AML-193 (cell line): ENCODE results near the gene UNC5B.
A peak's percentile ranks its signal among the peaks of the same experiment; 100 is the strongest.
"Not testable (repeated sequence)": the region's sequence is repeated elsewhere in the genome, so short reads cannot be mapped to it uniquely, and the experiment has no call there.

ENCODE experiments used
- DNase-seq, 2 experiments: peaks; one replicate each; lab custom pipeline; 2025; lab: John Stamatoyannopoulos, UW

Gene UNC5B

GRCh38 chr10:71267508-71268240 lies 55.3 kb downstream of the UNC5B start:
- DNase-seq, result no peak

- DNase-seq, result no peak
Measured at GRCh38 chr10:71268247-71268691, 55.9 kb downstream of the UNC5B start.

DNA sequence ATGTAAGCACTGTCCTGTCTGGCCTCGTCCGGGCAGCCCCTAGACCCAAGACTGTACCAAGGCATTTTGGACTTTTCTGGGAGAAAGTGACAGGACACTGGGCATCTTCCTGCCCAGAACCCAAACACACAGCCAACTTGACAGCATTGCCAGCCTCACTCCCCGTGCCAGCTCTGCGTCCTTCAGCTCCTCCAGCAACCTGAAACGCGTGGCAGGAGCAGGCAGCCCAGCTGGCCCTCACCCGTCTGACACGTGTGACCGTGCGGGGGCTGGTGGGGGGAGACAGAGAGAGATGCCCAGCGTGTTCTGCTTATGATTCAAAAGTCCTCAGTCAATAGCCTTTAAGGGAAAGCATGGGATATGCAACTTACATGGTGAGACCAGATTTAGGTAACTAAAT lies 56.4 kb downstream of the UNC5B start:
- no peak for DNase-seq

DNA sequence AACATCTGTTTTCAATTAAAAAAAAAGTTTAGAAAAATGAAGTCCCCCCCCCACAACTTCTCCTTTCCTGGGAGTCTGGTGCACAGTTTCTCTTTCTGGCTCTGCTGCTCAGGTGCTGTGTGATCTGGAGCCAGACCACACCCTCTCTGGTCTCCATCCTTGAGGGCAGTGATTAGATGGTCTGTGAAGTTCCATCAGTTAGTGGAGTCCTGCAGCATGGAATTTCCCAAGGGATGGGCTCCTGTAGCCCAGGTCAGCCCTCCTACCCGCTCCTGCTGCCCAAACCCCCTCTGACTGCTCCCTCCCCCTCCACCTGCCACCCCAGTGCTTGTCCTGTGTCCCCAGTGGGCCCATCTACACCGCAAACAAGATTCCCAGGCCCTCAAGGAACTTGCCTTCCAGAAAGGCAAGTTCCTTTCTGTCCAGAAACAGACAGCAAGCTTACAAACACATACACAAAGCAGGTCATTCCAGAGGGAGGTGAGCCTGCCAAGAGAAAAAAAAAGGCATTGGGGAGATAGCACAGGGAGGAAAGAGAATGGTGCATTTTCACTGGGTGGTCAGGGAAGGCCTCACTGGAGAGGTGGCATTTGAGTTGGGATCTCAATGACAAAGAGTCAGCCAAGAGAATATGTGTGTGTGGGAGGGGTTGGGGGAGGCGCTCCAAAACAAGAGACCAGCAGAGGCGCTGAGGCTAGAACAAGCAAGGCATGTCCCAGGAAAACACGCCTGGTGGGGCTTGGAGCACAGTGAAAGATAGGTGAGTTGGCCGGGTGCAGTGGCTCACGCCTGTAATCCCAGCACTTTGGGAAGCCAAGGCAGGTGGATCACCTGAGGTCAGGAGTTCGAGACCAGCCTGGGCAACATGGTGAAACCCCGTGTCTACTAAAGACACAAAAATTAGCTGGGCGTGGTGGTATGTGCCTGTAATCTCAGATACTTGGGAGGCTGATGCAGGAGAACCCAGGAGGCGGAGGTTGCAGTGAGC lies 57.2 kb downstream of the UNC5B start:
- DNase-seq, result no peak

GRCh38 chr10:71270301-71271220 lies 58.2 kb downstream of the UNC5B start:
- DNase-seq, result peak; percentile 39 to 64

DNA sequence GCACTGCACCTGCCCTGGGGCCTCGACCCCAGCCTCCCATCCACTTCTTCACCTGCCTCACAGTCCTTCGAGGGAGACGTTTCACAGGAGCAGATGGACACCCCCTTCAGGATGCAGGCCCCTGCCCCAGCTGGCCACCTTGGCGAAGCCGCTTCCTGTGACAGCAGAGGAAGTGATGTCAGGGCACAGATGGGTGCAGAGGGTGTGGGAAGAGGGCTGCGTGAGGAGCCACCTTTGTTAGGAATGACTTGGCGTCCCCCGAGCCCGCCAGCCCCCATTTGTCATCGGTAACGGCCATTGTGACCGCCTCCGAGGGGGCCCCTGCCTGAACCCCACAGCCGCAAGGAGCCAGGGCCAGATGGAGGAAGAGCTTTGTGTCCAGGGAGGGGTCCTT lies 59.3 kb downstream of the UNC5B start:
- no peak for DNase-seq

DNA sequence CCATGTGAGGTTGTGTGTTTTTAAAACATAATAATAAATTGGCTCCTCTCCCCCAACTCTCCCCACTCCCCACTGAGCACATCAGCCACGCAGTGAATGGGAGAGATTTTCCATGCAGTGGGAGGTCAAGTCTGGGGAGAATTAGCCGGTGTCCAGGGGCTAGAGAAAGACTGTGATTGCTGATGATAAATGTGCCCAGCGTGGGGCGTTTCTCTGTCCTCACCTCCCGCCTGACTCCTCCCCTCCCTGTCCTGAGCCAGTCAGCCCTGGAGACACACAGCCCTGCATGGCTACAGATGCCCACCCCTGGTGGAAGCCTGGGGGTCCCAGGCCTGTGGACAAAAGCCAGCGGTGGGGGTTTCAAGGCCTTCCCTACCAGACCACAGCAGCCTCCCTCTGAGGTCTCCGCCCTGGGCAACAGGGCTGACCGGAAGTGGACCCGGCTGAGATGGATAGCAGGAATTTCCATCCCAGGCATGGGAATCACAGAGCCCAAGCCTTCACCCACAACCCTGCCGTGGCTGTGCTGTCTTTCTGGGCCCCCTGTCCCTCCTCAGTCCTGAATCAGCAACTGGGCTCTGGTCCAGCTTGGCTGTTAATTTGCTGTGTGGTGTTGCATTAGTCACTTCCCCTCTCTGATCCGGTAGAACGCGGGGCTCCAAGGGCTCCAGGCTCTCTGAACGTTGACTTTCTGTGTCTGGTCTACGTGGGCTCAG lies 59.8 kb downstream of the UNC5B start:
- no peak for DNase-seq

DNA sequence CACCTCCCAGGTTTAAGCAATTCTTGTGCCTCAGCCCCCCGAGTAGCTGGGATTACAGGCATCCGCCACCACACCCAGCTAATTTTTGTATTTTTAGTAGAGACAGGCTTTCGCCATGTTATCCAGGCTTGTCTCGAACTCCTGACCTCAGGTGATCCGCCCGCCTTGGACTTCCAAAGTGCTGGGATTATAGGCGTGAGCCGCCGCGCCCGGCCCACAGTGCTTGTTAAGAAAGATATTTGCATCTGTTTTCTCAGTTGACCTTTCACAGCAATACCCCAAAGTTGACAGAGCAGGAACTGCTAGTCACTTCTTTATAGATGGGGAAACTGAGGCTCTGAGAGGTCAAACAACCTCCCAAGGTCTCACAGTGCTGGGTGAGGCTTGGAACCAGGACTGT lies 60.6 kb downstream of the UNC5B start:
- DNase-seq, result not testable (repeated sequence)

DNA sequence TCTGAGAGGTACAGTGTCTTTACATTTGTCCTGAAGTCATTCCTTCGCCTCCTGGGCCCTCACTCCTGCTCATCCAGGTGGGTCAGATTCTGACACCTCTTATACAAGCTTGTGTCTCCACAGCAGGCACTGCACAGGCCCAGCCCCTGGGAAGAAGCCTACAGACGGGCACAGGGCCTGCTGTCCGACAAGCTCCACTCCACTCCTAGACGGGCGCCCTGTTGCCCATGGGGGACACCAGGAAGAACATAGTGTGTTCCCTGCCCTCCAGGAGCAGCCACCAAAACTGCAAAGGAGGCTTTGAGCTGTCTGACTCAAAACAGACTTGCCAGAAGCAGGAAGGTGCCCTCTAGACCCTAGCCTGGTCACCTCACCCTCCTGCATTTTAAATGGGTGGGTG lies 61.1 kb downstream of the UNC5B start:
- no peak for DNase-seq

DNA sequence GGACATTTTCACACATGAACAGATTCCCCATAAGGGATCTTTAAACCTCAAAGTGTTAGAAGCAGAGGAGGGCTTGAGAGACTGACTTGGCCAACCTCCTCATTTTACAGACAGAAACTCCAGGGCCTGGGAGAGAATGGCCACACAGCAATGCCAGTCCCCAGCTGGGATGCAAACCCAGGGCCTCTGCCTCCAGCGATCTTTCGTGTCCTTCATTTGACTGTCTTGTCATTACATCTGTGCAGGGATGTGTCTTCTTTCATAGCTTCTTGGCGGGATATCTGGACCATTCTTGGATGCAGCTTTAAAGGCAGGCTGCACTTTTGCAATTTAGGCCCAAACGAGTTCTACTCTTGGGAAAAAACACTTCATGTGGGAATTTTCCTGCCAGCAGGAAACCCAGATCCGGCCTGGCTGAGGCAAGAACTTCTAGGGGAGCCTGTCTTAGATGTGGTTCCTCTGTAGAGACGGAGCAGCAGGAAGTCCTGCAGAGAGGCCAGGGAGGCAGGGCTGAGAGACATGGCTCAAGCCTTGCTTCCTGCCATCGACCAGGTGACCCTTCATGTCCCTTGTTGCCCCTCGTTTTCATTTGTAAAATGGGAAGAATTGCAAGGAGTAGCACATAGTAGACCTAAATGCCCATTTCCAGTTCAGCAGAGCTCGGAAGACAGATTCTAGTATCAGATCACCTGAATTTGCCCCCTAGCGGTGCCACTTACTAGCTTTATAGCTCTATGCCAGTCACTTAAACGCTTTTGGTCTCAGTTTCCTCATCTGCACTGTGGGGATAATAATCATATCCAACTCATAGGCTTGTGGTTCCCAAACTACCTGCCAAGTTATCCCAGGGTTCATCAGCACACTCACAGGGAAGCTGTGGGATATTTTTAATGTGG lies 62.8 kb downstream of the UNC5B start:
- DNase-seq, result no peak

DNA sequence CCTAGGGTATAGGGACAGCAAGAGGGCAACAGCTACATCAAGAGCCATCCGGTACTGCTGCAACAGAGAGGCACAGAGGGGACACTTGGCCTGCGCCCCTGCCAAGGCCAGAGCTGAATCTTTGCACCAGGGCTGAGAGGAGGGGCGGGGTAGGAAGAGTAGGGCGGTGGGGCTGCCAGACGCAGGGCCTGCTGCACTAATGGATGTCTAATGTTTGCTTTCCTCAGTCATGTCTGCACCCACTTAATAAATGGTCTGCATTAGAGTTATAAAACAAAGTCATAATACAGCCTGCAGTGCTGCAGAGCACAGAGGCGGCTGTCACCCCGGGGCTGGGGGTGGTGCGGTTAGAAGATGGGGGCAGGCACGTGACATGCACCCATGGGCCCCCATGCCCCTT lies 64.5 kb downstream of the UNC5B start:
- no peak for DNase-seq

- DNase-seq, result no peak
Measured at GRCh38 chr10:71277914-71278665, 65.7 kb downstream of the UNC5B start.

DNA sequence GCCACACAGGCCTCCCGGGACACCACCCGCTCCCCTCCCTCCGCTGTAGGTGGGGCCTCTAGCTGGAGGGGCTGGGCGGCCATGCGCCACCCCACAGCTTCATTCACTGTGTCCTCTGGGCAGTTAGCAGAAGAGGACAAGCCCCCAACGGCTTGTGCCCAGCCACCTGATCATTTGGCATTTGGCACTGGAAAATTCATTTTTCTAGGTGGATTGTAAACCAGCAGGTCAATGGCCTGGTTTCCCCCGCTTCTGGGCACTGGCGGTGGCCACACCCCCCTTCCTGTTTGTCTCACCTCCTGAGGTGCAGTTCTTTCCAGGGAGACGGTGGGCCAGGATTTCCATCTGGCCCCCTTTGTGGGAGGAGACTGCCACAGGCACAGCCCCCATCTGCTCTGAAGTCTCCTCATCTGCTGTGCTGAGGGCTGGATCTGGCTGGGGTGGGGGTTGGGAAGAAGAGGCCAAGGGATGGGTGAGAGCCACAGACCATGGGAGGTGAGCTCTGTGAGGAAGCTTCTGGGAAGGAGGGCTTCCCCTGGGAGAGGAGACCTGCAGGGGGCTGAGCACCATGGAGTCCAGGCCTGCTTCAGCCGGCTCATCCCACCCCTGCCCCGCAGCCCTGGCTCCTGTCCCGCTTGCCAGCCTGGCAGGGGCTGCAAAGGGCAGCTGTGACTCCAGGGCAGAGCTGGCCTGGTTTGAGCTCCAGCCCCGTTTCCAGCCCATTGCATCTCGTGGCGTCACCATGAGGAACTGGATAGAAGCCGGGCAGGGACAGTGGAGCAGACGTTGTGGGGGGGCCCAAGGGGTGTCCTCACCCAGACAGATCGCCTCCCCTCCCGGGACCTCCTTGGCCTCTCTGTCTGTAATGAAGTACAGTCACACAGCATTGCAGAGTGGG lies 66.6 kb downstream of the UNC5B start:
- no peak for DNase-seq

- no peak for DNase-seq
Measured at GRCh38 chr10:71279590-71280170, 67.3 kb downstream of the UNC5B start.

DNA sequence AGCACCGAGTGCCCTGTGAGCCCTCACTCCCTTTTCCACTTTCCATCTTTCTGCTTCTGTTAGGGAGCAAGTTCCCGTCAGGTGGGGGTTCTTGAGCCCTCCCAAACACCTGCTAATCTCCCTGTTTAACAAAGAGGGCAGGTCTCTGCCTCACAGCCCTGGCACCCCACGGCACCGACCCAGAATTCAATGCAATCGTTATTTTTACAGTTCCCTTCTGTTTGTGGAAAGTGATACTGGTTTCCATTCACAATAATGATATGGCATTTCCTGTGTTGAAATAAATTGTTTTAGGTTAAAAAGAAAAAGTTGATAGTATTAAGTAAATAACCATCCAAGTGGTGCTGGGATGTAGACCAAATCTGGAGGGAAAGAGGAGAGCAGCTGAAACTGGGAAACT lies 67.8 kb downstream of the UNC5B start:
- no peak for DNase-seq

DNA sequence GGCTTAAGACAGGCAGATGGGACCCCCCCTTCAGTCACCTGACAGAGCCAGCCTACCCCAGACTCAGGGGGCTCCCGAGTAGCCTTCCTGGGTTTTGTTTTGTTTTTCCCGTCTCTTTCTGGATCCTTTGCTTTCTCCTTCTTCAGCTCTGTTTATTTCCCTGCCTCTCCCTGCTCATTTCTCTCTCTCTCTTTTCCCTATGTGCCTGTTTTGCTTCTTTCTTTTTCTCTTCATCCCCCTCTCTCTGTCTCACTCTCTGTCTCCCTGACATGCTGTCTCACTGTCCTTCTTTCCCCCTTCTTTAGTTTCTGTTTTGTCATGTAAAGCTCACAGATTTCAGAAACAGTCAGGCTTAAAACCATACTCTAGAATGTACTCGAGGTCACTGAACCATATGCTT lies 68.5 kb downstream of the UNC5B start:
- no peak for DNase-seq

GRCh38 chr10:71281646-71282322 lies 69.4 kb downstream of the UNC5B start:
- DNase-seq, result no peak

DNA sequence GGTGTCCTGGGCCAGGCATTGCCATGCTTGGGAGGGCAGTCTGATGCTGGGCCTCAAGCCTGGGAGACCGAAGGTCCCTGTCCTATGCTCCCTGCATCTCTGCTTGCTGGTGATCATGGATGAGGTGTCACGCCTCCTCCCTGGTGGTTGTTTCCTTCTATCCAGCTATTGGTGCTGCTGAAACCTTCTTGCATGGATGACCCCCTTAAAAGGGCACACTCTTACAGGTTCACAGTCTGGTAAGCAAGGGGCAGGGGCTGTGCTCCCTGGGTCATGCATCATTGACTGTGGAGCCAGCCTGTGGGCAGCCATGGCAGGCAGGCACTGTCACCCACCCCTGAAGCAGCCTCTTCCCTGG lies 69.9 kb downstream of the UNC5B start:
- no peak for DNase-seq
